ENCODE results near the gene SLC5A6.

Gene SLC5A6

DNA sequence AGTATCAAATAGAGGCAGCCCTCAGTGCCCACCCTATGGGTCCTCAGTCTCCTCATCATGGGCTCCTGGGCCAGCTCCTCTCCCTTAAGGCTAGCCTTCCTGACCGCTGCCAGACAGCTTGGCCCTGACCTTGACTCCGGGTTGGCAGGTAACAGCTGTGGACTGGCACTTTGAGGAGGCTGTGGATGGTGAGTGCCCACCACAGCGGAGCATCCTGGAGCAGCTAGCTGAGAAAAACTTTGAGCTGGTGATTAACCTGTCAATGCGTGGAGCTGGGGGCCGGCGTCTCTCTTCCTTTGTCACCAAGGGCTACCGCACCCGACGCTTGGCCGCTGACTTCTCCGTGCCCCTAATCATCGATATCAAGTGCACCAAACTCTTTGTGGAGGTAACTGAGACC, 24.1 kb upstream of the SLC5A6 start:
- TF ChIP-seq FOXA1 (IDR thresholded peaks at IDR 0.05) (no peak), SP1 (IDR thresholded peaks at IDR 0.05) (no peak), ELF4 (IDR thresholded peaks at IDR 0.05) (no peak), L3MBTL2 (conservative IDR thresholded peaks at IDR 0.05) (no peak), FOXK2 (IDR thresholded peaks at IDR 0.05) (no peak), HDGF (IDR thresholded peaks at IDR 0.05; ENCODE audit: borderline replicate concordance) (no peak), BHLHE40 (IDR thresholded peaks at IDR 0.05; ENCODE audit: borderline replicate concordance) (no peak), TARDBP (IDR thresholded peaks at IDR 0.05) (no peak)
- ChIA-PET CTCF (no interaction called here), POLR2A (interaction anchor here (0.8 kb wide), 1 partner anchor 19 kb away, joined by 4 read pairs; the partner anchor contains the start of gene CAD)
- DNase-seq (ENCODE audit: extremely low spot score): no peak

DNA sequence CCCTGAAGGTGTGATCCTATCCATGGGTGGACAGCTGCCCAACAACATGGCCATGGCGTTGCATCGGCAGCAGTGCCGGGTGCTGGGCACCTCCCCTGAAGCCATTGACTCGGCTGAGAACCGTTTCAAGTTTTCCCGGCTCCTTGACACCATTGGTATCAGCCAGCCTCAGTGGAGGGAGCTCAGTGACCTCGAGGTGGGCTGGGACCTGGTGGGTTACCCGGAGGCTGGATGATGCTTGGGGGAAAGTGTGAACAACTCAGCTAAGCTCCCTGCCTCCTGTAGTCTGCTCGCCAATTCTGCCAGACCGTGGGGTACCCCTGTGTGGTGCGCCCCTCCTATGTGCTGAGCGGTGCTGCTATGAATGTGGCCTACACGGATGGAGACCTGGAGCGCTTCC, 21.3 kb upstream of the SLC5A6 start:
- ChIA-PET CTCF (interaction anchor here (0.6 kb wide), 1 partner anchor 134 kb away, joined by 5 read pairs; no protein-coding TSS in a partner anchor), POLR2A (interaction anchor here (0.6 to 1.6 kb wide), 2 partner anchors 16 to 21 kb away, joined by 3 to 4 read pairs; partner anchors contain the start of genes ATRAID and SLC5A6)
- DNase-seq (ENCODE audit: extremely low spot score): no peak
- TF ChIP-seq FOXM1 (IDR thresholded peaks at IDR 0.05; ENCODE audit: borderline replicate concordance): no peak
- no peak for TF ChIP-seq LEF1 (IDR thresholded peaks at IDR 0.05; ENCODE audit: borderline replicate concordance)
- TF ChIP-seq SUZ12 (IDR thresholded peaks at IDR 0.05): no peak
- TF ChIP-seq TARDBP (IDR thresholded peaks at IDR 0.05): no peak
- TF ChIP-seq FOXK2 (IDR thresholded peaks at IDR 0.05): no peak

GRCh38 chr2:27231921-27232320, 19.9 kb upstream of the SLC5A6 start:
- TF ChIP-seq L3MBTL2 (conservative IDR thresholded peaks at IDR 0.05) (no peak), BHLHE40 (IDR thresholded peaks at IDR 0.05; ENCODE audit: borderline replicate concordance) (no peak), CTBP1 (IDR thresholded peaks at IDR 0.05; ENCODE audit: borderline replicate concordance) (no peak), SP1 (IDR thresholded peaks at IDR 0.05) (no peak), SUZ12 (IDR thresholded peaks at IDR 0.05) (no peak), FOXM1 (IDR thresholded peaks at IDR 0.05; ENCODE audit: borderline replicate concordance) (no peak), ZNF384 (IDR thresholded peaks at IDR 0.05) (no peak), FOXK2 (IDR thresholded peaks at IDR 0.05) (no peak), ELF4 (IDR thresholded peaks at IDR 0.05) (no peak), TARDBP (IDR thresholded peaks at IDR 0.05) (no peak), LEF1 (IDR thresholded peaks at IDR 0.05; ENCODE audit: borderline replicate concordance) (no peak), FOXA1 (IDR thresholded peaks at IDR 0.05) (no peak), PKNOX1 (IDR thresholded peaks at IDR 0.05) (no peak), ARNT (IDR thresholded peaks at IDR 0.05) (no peak), HDGF (IDR thresholded peaks at IDR 0.05; ENCODE audit: borderline replicate concordance) (no peak), NFRKB (IDR thresholded peaks at IDR 0.05) (no peak)
- CTCF ChIA-PET: interaction anchor here (0.6 to 1.4 kb wide), 2 partner anchors 10 to 57 kb away, joined by 3 read pairs; no protein-coding TSS in a partner anchor
- POLR2A ChIA-PET: interaction anchor here (0.6 to 1.9 kb wide), 4 partner anchors 9 to 283 kb away, joined by 3 to 5 read pairs (median 4); partner anchors contain the start of gene CAD
- DNase-seq (ENCODE audit: extremely low spot score): no peak

- no peak for DNase-seq (ENCODE audit: extremely low spot score)
- CTCF ChIA-PET: no interaction called here
- POLR2A ChIA-PET: no interaction called here
- TF ChIP-seq TARDBP (IDR thresholded peaks at IDR 0.05) (no peak), HDGF (IDR thresholded peaks at IDR 0.05; ENCODE audit: borderline replicate concordance) (no peak), ARNT (IDR thresholded peaks at IDR 0.05) (no peak), CTBP1 (IDR thresholded peaks at IDR 0.05; ENCODE audit: borderline replicate concordance) (no peak), SP1 (IDR thresholded peaks at IDR 0.05) (no peak), BHLHE40 (IDR thresholded peaks at IDR 0.05; ENCODE audit: borderline replicate concordance) (no peak), SUZ12 (IDR thresholded peaks at IDR 0.05) (no peak), PKNOX1 (IDR thresholded peaks at IDR 0.05) (no peak), L3MBTL2 (conservative IDR thresholded peaks at IDR 0.05) (no peak)
Observed at GRCh38 chr2:27227501-27227900, 15.4 kb upstream of the SLC5A6 start.

DNA sequence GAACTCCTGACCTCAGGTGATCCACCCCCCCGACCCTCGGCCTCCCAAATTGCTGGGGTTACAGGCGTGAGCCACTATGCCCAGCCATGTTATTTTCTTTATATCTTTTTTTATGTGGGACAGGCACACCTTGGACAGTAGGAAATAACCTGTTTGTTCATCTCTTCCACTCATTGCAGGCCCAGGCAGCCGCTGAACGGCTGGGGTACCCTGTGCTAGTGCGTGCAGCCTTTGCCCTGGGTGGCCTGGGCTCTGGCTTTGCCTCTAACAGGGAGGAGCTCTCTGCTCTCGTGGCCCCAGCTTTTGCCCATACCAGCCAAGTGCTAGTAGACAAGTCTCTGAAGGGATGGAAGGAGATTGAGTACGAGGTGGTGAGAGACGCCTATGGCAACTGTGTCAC, 13.5 kb upstream of the SLC5A6 start:
- TF ChIP-seq L3MBTL2 (conservative IDR thresholded peaks at IDR 0.05): no peak
- no peak for TF ChIP-seq LEF1 (IDR thresholded peaks at IDR 0.05; ENCODE audit: borderline replicate concordance)
- TF ChIP-seq FOXK2 (IDR thresholded peaks at IDR 0.05): no peak
- no peak for TF ChIP-seq TARDBP (IDR thresholded peaks at IDR 0.05)
- TF ChIP-seq PKNOX1 (IDR thresholded peaks at IDR 0.05): no peak
- no peak for TF ChIP-seq ARNT (IDR thresholded peaks at IDR 0.05)
- no peak for TF ChIP-seq BHLHE40 (IDR thresholded peaks at IDR 0.05; ENCODE audit: borderline replicate concordance)
- TF ChIP-seq CTBP1 (IDR thresholded peaks at IDR 0.05; ENCODE audit: borderline replicate concordance): no peak
- TF ChIP-seq SP1 (IDR thresholded peaks at IDR 0.05): no peak
- no peak for TF ChIP-seq NFRKB (IDR thresholded peaks at IDR 0.05)
- no peak for TF ChIP-seq FOXA1 (IDR thresholded peaks at IDR 0.05)
- no peak for TF ChIP-seq ELF4 (IDR thresholded peaks at IDR 0.05)
- no peak for TF ChIP-seq HDGF (IDR thresholded peaks at IDR 0.05; ENCODE audit: borderline replicate concordance)
- no peak for TF ChIP-seq SUZ12 (IDR thresholded peaks at IDR 0.05)
- no peak for TF ChIP-seq FOXM1 (IDR thresholded peaks at IDR 0.05; ENCODE audit: borderline replicate concordance)
- CTCF ChIA-PET: no interaction called here
- DNase-seq (ENCODE audit: extremely low spot score): no peak
- POLR2A ChIA-PET: interaction anchor here (0.6 to 1.3 kb wide), 4 partner anchors 16 to 97 kb away, joined by 3 read pairs; no protein-coding TSS in a partner anchor

DNA sequence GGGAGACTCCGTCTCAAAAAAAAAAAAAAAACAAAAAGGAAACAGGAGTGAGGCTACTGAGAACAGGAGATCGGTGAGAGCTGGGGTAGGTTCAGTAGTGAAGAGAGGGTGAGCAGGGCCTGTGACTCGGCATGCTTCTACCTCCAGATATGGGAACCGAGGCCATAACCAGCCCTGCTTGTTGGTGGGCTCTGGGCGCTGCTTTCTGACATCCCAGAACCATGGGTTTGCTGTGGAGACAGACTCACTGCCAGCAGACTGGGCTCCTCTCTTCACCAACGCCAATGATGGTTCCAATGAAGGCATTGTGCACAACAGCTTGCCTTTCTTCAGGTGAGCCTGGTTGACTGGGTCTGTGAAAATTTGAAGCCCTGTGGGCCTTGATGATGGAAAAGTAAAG, 11.3 kb upstream of the SLC5A6 start:
- ChIA-PET CTCF (no interaction called here), POLR2A (interaction anchor here (1.0 kb wide), 1 partner anchor 8 kb away, joined by 4 read pairs; no protein-coding TSS in a partner anchor)
- DNase-seq (ENCODE audit: extremely low spot score): no peak
- TF ChIP-seq ARNT (IDR thresholded peaks at IDR 0.05): no peak
- TF ChIP-seq PKNOX1 (IDR thresholded peaks at IDR 0.05): no peak
- no peak for TF ChIP-seq LEF1 (IDR thresholded peaks at IDR 0.05; ENCODE audit: borderline replicate concordance)
- TF ChIP-seq FOXM1 (IDR thresholded peaks at IDR 0.05; ENCODE audit: borderline replicate concordance): no peak
- no peak for TF ChIP-seq TARDBP (IDR thresholded peaks at IDR 0.05)
- no peak for TF ChIP-seq FOXK2 (IDR thresholded peaks at IDR 0.05)
- TF ChIP-seq L3MBTL2 (conservative IDR thresholded peaks at IDR 0.05): no peak

All from HEK293T (cell line).